ENCODE results near the gene LRIG2.

DNA sequence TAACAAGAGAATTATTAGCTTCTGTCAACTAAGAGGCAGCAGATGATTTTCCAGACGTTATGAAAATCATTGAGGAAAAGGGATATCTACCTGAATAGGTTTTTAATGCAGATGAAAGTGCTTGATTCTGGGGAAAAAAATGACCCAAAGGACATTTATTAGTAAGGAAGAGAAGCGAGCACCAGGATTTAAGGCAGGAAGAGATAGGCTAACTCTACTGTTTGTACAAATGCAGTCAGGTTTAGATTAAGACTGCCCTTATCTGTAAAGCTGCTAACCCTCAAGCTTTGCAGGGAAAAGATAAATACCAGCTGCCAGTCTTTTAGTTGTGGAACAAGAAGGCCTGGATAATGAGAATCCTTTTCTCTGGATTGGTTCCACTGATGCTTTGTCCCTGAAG, 33.0 kb upstream of the LRIG2 start:
- TF ChIP-seq POLR2AphosphoS5 (IDR thresholded peaks at IDR 0.05) (no peak), POLR2A (IDR thresholded peaks at IDR 0.05) (no peak), EP300 (IDR thresholded peaks at IDR 0.05) (no peak)
- TF ChIP-seq, protein P1, sequence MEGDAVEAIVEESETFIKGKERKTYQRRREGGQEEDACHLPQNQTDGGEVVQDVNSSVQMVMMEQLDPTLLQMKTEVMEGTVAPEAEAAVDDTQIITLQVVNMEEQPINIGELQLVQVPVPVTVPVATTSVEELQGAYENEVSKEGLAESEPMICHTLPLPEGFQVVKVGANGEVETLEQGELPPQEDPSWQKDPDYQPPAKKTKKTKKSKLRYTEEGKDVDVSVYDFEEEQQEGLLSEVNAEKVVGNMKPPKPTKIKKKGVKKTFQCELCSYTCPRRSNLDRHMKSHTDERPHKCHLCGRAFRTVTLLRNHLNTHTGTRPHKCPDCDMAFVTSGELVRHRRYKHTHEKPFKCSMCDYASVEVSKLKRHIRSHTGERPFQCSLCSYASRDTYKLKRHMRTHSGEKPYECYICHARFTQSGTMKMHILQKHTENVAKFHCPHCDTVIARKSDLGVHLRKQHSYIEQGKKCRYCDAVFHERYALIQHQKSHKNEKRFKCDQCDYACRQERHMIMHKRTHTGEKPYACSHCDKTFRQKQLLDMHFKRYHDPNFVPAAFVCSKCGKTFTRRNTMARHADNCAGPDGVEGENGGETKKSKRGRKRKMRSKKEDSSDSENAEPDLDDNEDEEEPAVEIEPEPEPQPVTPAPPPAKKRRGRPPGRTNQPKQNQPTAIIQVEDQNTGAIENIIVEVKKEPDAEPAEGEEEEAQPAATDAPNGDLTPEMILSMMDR (IDR thresholded peaks at IDR 0.05) = no peak

Measured in sigmoid colon (tissue), 4 donors.